ENCODE data around the gene IRF6. TPM values are rescaled to one million over a fixed set of nuclear protein-coding genes. Genes with fewer than 3 reads are reported as not detected.

IRF6 gene
- total RNA-seq, 1 donor from 2014 or later = 30.3 TPM

DNA sequence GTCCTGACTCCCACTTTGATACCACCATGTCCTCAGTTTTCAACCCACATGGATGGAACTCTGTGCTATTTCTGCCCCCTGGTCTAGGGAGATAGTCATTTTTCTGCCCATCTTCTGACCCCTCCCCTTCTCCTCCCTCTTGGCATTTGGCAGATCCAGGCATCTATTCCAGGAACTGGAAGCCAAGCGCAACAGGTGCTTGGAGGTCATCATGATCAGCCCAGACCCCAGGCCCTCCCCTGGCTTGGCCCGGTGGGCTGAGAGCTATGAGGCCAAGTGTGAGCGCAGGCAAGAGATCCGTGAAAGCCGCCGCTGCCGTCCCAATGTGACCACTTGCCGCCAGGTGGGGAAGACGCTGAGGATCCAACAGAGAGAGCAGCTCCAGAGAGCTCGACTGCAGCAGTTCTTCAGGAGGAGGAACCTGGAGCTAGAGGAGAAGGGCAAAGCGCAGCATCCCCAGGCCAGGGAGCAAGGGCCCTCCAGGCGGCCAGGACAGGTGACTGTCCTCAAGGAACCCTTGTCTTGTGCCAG, 46.0 kb downstream of the IRF6 start:
- no peak for DNase-seq (ENCODE audit: low read depth)

GRCh38 chr1:209758400-209758799, 47.5 kb downstream of the IRF6 start:
- DNase-seq (ENCODE audit: low read depth) = no peak

DNA sequence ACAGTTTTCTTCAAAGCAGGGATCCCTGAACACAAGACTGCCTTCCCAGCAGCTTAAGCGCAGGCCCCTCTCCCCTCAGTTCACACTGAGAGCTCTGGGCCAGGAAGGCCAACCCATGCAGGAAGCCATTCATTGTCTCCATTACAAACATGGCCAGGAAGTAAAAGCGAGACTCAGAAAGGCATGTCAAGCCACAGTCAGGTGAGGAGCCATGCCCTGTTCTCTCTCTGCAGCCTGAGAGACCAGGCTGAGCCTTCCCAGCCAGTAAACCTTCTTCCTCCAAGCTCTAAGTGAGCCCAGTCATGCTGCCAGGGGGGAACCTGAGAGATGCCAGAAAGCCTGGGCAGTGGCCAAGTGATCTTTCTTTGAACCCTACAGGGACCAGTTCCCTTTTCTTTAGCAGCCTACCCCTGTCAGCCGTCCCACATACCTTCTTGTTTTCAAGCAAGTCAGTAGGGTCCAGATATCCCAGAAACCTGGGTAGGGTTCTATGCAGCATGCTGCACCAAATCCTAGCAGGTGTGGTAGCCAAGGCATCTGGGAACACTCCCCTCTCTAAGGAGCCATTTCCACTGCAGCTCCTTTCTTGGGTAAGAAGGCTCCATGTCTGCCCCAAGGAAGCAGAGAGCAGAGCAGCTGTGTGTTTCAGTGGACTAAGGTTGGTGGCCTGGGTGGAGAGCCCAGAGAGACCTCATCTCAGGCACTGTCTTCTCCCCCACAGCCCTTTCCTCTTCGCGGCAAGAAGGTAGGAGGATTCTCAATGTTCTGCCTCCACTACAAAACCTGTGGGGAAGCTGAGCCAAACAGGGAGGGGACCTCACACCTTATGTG, 49.1 kb downstream of the IRF6 start:
- DNase-seq (ENCODE audit: low read depth) = no peak

- no peak for DNase-seq (ENCODE audit: low read depth)
Measured at GRCh38 chr1:209755926-209756614, 49.9 kb downstream of the IRF6 start, which contains the start of gene TRAF3IP3. Gene TRAF3IP3 (plus strand): TSS chr1:209756053. CDS start chr1:209760040, 3,987 bp downstream.

DNA sequence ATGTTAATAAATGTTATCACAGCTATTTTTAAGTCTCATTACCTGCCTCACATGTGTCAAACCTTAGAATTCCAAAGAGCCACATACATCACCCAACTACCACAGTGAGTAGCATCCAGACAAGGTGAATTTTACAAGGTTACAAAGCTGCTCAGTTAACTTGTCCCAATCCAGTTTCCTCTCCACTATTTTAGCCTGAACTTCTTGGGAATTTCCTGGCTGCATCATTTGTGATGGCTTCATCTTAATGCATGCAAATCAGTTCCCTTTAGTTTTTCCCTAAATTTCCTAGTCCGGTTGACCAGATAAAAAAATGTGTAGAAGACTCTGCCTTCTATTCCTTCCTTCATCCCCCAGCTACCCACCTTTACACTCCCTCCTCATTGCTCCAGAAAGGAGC, 50.7 kb downstream of the IRF6 start:
- DNase-seq (ENCODE audit: low read depth) = no peak

DNA sequence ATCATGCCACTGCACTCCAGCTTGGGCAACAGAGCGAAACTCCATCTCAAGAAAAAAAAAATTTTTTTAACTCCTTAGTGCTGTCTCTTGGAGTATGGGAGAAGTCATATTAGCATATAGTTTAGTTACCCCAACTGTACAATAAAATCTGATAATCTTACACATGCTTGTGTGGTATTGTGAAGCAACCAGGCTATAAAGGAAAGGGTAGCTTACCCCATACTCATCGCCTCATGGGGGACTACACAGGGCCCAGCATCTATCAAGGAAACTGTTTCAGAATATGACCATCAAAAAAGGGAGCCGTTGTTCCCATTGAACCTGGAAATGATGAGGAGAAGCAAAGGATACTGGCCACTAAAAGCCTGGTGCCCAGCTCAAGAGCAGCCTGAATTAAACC, 53.1 kb downstream of the IRF6 start:
- DNase-seq (ENCODE audit: low read depth) = no peak

DNA sequence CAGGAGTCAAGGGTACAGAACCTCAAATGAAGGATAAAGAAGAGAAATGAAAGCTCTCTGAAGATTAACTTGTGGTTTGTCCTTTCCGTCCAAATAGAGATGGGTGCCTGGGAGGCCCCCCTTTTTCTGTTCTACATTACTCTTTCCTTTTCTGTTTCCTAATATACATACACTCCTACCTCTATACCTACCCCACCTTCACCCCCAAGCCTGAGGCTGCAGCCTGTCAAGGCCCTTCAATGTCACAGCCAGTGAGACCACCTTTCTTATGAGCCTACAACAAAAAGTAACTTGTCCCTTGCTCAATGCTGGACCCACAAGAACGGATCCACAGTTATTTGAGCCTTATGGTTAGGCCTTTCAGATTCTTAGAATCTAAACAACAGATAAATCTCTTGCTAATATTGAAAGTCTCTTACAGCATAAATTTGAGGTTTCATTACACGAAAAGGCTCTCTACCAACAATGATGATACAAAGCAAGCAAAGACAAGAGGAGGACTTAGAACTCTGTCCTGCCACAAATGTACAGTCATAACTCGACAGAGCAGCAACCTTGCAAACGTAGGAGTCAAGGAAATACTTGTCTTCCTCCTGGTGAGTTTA, 54.2 kb downstream of the IRF6 start:
- DNase-seq (ENCODE audit: low read depth) = no peak

- no peak for DNase-seq (ENCODE audit: low read depth)
Measured at GRCh38 chr1:209749670-209750323, 56.1 kb downstream of the IRF6 start.

- no peak for DNase-seq (ENCODE audit: low read depth)
Measured at GRCh38 chr1:209749205-209749604, 56.7 kb downstream of the IRF6 start.

DNA sequence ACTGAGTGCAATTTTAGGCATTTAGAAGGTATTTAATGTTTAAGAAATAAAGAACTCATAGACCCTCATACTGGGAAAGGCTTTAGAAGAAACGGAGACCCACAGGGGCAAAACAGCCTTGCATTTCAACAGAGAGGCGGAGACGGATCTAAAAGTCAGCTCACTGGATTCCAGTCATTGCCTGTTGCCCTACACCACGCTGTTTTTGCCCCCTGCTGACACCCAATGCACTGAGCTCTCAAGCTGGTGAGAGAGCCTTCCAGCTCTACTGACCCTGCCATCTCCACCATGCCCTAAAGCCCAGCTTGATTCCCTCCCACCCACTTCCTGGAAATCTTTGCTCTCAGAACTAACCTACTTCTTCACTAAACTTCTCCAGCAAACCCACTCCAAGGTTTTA, 57.3 kb downstream of the IRF6 start:
- DNase-seq (ENCODE audit: low read depth) = no peak

DNA sequence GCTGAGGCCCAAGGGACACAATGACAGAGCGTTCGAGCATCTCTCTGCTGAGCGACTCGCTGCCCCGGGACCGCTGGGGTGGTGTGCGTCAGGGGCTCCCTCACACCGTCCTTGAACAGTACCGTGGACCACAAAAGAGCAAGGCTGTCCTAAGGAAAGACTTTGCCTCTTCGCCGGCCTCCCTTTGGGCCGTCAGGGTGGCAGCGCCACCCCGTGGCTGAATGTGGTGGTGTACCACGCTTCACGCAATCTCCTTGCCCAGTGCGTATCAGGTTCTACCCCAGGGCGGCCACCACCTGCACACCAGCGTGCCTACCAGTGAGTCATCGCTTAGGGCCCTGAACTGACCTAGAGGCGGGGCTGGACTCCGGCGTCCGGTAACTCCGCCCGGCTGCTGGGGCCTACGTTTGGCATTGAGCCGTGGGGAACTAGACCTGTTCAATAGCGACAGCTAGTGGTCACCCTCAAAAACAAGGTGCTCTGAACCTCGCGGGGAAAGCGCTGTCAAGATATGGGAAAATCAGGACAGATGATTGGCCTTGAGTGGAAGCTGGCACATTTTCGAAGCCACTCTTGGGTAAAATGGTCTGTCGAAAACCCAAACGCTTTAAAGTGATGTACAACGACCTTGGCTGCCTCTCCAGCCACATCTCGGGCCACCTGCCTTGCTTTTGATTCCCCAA, 58.2 kb downstream of the IRF6 start:
- DNase-seq (ENCODE audit: low read depth) = peak; percentile 95

DNA sequence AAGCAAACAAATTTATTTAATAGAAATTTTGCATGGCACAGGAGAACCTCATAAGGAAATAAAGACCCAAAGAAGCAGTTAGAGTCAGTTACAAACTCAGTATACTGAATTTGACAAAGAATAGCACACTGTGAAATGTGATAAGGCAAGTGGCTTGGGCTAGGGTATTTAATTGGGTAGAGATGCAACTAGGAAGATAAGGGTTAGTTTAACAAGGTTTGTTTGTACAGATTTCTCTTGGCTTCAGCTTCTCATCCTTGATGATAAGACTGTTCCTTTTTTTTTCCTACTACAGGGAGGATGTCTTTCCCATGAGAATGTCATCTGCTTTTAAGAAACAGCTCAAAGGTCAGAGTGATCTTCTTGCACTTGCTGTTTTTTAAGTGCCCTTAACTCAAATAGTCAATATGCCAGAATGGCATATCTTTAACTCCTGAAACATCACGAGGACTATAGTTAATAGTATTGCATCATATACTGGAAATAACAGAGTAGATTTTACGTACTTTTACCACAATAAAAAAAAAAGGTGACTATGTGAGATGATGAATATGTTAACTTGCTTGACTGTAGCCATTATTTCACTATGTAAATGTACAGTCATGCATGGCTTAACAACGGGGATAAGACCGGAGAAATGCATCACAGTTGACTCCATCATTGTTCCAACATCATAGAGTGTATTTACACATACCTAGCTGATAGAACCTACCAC, 59.3 kb downstream of the IRF6 start:
- DNase-seq (ENCODE audit: low read depth) = no peak

- peak; percentile 63 for DNase-seq (ENCODE audit: low read depth)
Measured at GRCh38 chr1:209743145-209743482, 62.8 kb downstream of the IRF6 start.

- DNase-seq (ENCODE audit: low read depth) = peak; percentile 42
Measured at GRCh38 chr1:209742409-209743144, 63.4 kb downstream of the IRF6 start.

GRCh38 chr1:209741889-209742288, 64.1 kb downstream of the IRF6 start:
- DNase-seq (ENCODE audit: low read depth) = no peak

DNA sequence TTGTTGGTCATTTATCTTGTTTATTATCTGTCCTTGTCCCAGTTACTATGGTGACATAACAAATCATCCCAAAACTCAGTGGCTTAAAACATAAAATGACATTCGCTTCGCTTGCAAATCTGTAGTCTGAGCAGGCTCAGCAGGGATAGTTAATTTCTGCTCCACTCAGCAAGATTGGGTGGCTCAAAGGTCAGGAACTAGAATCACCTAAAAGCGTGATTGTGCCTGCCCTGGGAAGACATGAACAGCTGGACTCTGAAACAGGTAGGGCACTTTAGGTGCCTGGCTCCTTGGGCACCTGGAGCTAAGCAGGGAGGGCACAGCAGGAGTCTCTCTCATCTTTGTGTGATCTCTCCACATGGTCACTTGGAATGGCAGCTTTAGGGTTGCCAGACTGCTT, 64.7 kb downstream of the IRF6 start:
- no peak for DNase-seq (ENCODE audit: low read depth)

GRCh38 chr1:209738270-209738669, 67.7 kb downstream of the IRF6 start:
- no peak for DNase-seq (ENCODE audit: low read depth)

GRCh38 chr1:209737118-209737505, 68.8 kb downstream of the IRF6 start:
- no peak for DNase-seq (ENCODE audit: low read depth)

DNA sequence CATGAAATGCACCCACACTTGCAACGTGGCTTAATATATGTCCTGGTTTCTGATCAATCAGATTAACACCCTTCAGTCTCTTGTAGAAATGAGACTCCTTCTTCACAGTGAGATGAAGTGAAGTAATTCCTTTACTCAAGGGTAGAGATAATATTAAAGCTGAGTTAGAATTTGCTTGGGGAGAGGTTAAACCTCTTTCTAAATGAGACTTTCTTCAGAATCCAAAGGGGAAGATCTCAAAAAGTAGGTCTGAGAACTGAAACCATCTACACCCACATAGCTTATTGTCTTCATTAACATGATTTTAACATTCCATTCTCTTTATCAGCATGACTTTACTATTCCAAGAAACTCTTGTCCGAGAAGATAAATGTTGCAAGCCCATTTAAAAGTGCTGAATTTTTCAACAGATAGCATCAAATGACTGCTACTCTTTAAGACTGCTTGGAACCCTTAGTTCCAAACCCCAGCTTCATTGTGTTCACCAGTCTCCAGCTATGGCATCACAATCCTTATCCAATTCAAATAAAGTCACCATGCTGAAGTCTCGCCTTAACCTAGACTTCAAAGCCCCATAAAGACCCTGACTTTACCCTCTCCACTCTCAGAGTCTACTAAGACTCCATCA, 69.3 kb downstream of the IRF6 start:
- DNase-seq (ENCODE audit: low read depth) = no peak
